ENCODE results near the gene ZBTB34.

ZBTB34 gene

GRCh38 chr9:126932871-126933321 is 72.5 kb downstream of the ZBTB34 start:
- no peak for DNase-seq

GRCh38 chr9:126933334-126933980 is 73.0 kb downstream of the ZBTB34 start:
- DNase-seq = no peak

DNA sequence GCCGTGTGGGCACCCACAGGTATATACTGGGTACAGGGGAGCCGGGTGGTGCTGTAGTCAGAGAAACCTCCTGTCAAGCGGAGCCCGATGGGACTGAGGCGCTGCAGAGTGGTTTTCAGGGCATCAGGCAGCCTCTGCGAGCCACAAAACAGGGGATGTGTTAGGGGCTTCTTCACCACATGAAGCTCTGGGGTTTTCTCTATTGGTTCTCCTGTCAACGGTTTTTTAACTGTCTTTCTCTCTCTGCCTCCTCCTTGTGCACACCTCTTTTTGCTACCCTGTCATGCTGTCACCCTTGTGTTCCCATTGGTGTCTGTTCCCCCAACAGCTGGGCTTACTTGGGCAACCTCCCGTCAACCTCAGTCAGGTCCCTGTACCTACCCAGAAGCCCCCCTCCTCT is 74.0 kb downstream of the ZBTB34 start:
- DNase-seq = no peak
